Panc1 (cell line): Measurements from ENCODE around the gene EGFLAM. TPM values are rescaled to one million over a fixed set of nuclear protein-coding genes. Genes with fewer than 3 reads are reported as not detected.

Experiments used
- ATAC-seq: fragments of 200-7000 bp; cut with Tn5 transposase; 2 replicates; pipeline ENCODE4 v1.9.1; 2020; ENCODE audit warnings: mild to moderate bottlenecking, moderate library complexity
- BruUV-seq: library from RNA; stranded (reverse); fragments of 400-500 nt; replicated peaks from 2 replicates; lab custom pipeline; 2021; lab: Mats Ljungman, UMichigan
- CTCF ChIA-PET: fragments of 300-600 bp; sonication (Branson Sonifier 250); formaldehyde crosslinking; loops from one replicate; lab custom pipeline; 2022; ENCODE audit warnings: antibody characterized with exemption; lab: Charles Lee
- POLR2A ChIA-PET: fragments of 300-600 bp; sonication (Branson Sonifier 250); formaldehyde crosslinking; loops from one replicate; lab custom pipeline; 2022; ENCODE audit warnings: antibody characterized with exemption; lab: Charles Lee
- DNase-seq: peaks from one replicate; pipeline ENCODE4 v3.0.0-alpha.2; 2010; ENCODE audit warnings: low read depth, low spot score
- H3K27ac ChIP-seq: 2 replicates; pipeline ENCODE4 v1.5.1; 2011; ENCODE audit warnings: mild to moderate bottlenecking, low read length, inconsistent platforms
- H3K27me3 ChIP-seq: fragments of 200-500 bp; sonication (Bioruptor generic); 2 replicates; pipeline ENCODE4 v1.6.0; 2014; ENCODE audit warnings: low read length, inconsistent platforms; ENCODE audit not compliant: control insufficient read depth, insufficient read depth
- H3K36me3 ChIP-seq: fragments of 200-500 bp; sonication (Bioruptor generic); 2 replicates; pipeline ENCODE4 v1.5.1; 2014; ENCODE audit warnings: inconsistent platforms, mild to moderate bottlenecking, low read length, moderate library complexity; ENCODE audit not compliant: control insufficient read depth, insufficient read depth
- H3K4me1 ChIP-seq: 2 replicates; pipeline ENCODE4 v1.5.1; 2011; ENCODE audit warnings: inconsistent platforms, mild to moderate bottlenecking, low read length, moderate library complexity; ENCODE audit not compliant: control insufficient read depth, insufficient read depth
- H3K4me3 ChIP-seq, 2 experiments: 2 replicates each; pipeline ENCODE4 v1.5.1; 2011 to 2012; ENCODE audit warnings: low read depth in 2 of 2, low read length in 2 of 2, mild to moderate bottlenecking in 2 of 2, inconsistent platforms in 1 of 2, moderate library complexity in 1 of 2
- H3K9me3 ChIP-seq: fragments of 200-500 bp; sonication (Bioruptor generic); 2 replicates; pipeline ENCODE4 v1.5.1; 2014; ENCODE audit warnings: low read depth, mild to moderate bottlenecking, inconsistent platforms, low read length, moderate library complexity; ENCODE audit not compliant: control insufficient read depth, insufficient read depth
- POLR2AphosphoS5 ChIP-seq: IDR thresholded peaks from 2 replicates; pipeline ENCODE4 v1.6.1; 2012; ENCODE audit warnings: mild to moderate bottlenecking, low read depth, low read length, moderate library complexity
- REST ChIP-seq, 2 experiments: IDR thresholded peaks; 2 replicates each; pipeline ENCODE4 v1.6.1; 2011 to 2012; ENCODE audit warnings: low read depth in 2 of 2, control low read depth in 1 of 2, low read length in 1 of 2, mild to moderate bottlenecking in 1 of 2, moderate library complexity in 1 of 2; ENCODE audit not compliant: insufficient read depth in 1 of 2
- SIN3A ChIP-seq: IDR thresholded peaks from 2 replicates; pipeline ENCODE4 v1.6.1; 2012; ENCODE audit warnings: low read depth, mild to moderate bottlenecking, low read length, moderate library complexity, borderline replicate concordance; ENCODE audit not compliant: insufficient read depth
- TCF7L2 ChIP-seq: IDR thresholded peaks from 2 replicates; pipeline ENCODE4 v1.6.1; 2011; ENCODE audit warnings: mild to moderate bottlenecking, low read depth, low read length, inconsistent platforms
- in situ Hi-C: cut with HindIII; loops from 2 replicates; pipeline ENCODE4 v1.10.0; 2016; ENCODE audit warnings: low sequenced_read_pairs, low pct_unique_long_range_greater_than_20kb
- intact Hi-C: fragments of 100-400 bp; cut with micrococcal nuclease; formaldehyde crosslinking; loops from one replicate; pipeline ENCODE4 v1.10.0; 2022; ENCODE audit not compliant: unreplicated experiment
- total RNA-seq: library from RNA; stranded (reverse); gene quantifications from one replicate; pipeline ENCODE4 v1.2.1, GENCODE V29; 2021; ENCODE audit not compliant: unreplicated experiment
- TF ChIP-seq, protein P1 (sequence below): fragments of 450-650 bp; IDR thresholded peaks from 2 replicates; pipeline ENCODE4 v1.5.1; 2017; ENCODE audit warnings: mild to moderate bottlenecking

EGFLAM gene
- total RNA-seq, 1 experiment from 2014 or later, result 14.8 TPM

DNA sequence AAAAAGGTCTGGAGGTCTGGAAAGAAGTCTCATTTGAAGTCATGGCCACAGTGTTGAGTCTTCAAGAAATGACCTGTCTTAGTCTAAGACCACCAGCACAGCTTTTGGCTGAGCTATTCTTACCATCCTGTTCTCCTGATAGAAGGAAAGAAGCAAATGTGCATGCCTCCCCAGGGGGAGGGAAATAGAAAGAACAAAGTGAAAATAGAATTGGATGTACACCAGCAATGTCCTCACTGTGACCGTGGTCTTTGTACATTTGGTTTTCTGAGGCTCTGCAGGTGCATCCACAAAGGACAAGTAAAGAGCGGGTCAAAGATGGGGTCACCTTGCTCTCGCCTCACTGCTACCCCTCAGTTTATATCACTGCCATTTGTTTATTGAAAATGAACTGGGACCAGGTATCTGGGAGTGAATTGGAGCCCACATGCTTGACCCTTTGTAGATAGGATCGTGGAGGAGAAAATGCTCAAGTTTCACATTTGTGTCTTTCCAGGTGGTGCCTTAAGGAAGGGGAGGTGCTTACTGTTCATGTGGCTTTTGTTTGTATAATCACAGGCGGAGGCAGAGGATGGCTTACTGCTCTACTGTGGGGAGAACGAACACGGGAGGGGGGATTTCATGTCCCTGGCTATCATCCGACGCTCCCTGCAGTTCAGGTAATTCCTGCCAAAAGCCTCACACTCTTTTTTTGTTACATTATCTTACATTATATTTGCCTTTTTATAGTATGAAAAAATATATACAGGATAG, 150.3 kb downstream of the EGFLAM start:
- CTCF ChIA-PET, result no interaction called here
- Histone ChIP-seq H3K27me3 (peaks cover 22% of the 10 kb centered on the region), H3K9me3 (no peaks in the 10 kb centered on the region), H3K4me3 (no peak overlapping the region), H3K4me1 (no peaks in the 10 kb centered on the region), H3K36me3 (no peaks in the 10 kb centered on the region), H3K27ac (no peak overlapping the region)
- in situ Hi-C loops (no loop called here), intact Hi-C loops (loop anchor here (10.0 kb wide), 1 partner anchor 204 kb away; no protein-coding TSS in a partner anchor)
- DNase-seq (no peak), ATAC-seq (no peak)
- TF ChIP-seq REST (IDR thresholded peaks at IDR 0.05; ENCODE audit: insufficient read depth in 1 of 2, low read depth in 2 of 2, low read length in 1 of 2), result no peak
- no peak for TF ChIP-seq TCF7L2
- TF ChIP-seq SIN3A, result no peak
- TF ChIP-seq POLR2AphosphoS5, result no peak
- TF ChIP-seq, protein P1, sequence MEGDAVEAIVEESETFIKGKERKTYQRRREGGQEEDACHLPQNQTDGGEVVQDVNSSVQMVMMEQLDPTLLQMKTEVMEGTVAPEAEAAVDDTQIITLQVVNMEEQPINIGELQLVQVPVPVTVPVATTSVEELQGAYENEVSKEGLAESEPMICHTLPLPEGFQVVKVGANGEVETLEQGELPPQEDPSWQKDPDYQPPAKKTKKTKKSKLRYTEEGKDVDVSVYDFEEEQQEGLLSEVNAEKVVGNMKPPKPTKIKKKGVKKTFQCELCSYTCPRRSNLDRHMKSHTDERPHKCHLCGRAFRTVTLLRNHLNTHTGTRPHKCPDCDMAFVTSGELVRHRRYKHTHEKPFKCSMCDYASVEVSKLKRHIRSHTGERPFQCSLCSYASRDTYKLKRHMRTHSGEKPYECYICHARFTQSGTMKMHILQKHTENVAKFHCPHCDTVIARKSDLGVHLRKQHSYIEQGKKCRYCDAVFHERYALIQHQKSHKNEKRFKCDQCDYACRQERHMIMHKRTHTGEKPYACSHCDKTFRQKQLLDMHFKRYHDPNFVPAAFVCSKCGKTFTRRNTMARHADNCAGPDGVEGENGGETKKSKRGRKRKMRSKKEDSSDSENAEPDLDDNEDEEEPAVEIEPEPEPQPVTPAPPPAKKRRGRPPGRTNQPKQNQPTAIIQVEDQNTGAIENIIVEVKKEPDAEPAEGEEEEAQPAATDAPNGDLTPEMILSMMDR, result no peak
- BruUV-seq, result no TSS peak
- POLR2A ChIA-PET, result interaction anchor here (0.5 kb wide), 1 partner anchor 10 kb away, joined by 13 read pairs; no protein-coding TSS in a partner anchor

GRCh38 chr5:38410304-38410990, 152.1 kb downstream of the EGFLAM start:
- intact Hi-C loops, result no loop called here
- peaks cover 15% of the 10 kb centered on the region for H3K27me3 ChIP-seq
- no peaks in the 10 kb centered on the region for H3K4me1 ChIP-seq
- CTCF ChIA-PET, result no interaction called here
- no TSS peak for BruUV-seq
- no peaks in the 10 kb centered on the region for H3K36me3 ChIP-seq
- POLR2A ChIA-PET, result no interaction called here
- H3K4me3 ChIP-seq, result no peak overlapping the region
- H3K27ac ChIP-seq, result no peak overlapping the region
- no peak for ATAC-seq
- no peaks in the 10 kb centered on the region for H3K9me3 ChIP-seq
- TF ChIP-seq REST (IDR thresholded peaks at IDR 0.05; ENCODE audit: insufficient read depth in 1 of 2, low read depth in 2 of 2, low read length in 1 of 2) (no peak), SIN3A (no peak), TCF7L2 (no peak), POLR2AphosphoS5 (no peak)
- TF ChIP-seq, protein P1, result no peak
- in situ Hi-C loops, result no loop called here
- no peak for DNase-seq
